ENCODE data around the gene AFF2. TPM values are rescaled to one million over a fixed set of nuclear protein-coding genes. Genes with fewer than 3 reads are reported as not detected.

Gene AFF2
- total RNA-seq, 5 donors from 2014 or later (not counting 1 experiment from before 2014, with no cell fraction given), result 0.95 to 4.1 (median 2.3) TPM

DNA sequence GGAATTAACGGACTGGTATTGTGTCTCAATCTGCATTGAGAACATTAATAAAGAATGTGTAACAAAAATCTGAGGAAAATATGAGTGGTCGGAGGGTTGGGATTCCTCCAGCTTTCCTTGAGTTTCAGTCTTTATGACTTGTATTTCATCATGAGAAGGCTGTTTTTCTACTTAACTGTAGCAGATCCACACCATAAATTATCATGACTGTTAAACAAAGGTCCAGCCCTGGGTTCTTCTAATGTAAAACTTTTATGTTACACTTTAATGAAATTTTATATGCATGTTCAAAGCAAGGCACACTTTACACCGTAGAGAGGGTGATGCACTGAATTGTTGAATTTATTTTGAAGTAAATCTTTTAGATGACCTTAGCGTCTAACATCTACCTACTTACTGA, 7.0 kb downstream of the AFF2 start:
- POLR2A ChIA-PET, result no interaction called here

DNA sequence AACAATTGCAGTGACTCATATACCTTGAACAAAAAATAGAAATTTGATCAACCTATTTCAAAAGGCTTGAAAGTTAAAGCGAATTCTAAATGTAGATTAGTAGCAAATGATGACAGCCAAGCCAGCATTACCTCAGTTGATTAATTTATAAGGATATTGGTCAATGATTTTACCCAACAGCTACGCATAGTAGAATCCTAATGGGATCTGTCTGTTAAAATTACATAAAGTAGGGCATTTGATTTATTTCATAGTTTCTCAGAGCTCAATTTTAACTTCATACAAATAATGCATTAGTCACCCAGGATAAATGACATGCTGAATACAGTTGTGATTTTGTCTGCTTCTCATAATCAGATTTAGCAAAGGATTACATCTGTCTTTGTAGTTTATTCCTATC, 12.0 kb downstream of the AFF2 start:
- no peaks in the 10 kb centered on the region for H3K4me1 Mint-ChIP-seq
- no peak for ATAC-seq (replicated peaks in 1 of 4)
- H3K4me1 ChIP-seq (ENCODE audit: control insufficient read depth in 1 of 2, extremely low read depth in 1 of 2, insufficient read depth in 2 of 2, low read length in 2 of 2), result no peaks in the 10 kb centered on the region
- peaks cover 0 to 14% of the 10 kb centered on the region in 2 donors for H3K27me3 Mint-ChIP-seq
- no peaks in the 10 kb centered on the region for H3K9me3 ChIP-seq
- H3K36me3 ChIP-seq (ENCODE audit: control insufficient read depth in 2 of 2, extremely low read depth in 1 of 2, insufficient read depth in 1 of 2, low read length in 1 of 2), result no peaks in the 10 kb centered on the region
- DNase-seq, result no peak
- no peaks in the 10 kb centered on the region for H3K9me3 Mint-ChIP-seq
- no peak overlapping the region for H3K27ac ChIP-seq (ENCODE audit: low read length)
- no peak overlapping the region for H3K27ac Mint-ChIP-seq
- no peaks in the 10 kb centered on the region for H3K27me3 ChIP-seq (replicated peaks in 1 of 2; ENCODE audit: control insufficient read depth in 2 of 2, extremely low read depth in 1 of 2, insufficient read depth in 2 of 2, low read length in 1 of 2)
- no CpG with 5 or more reads among the region's 2 CpGs for WGBS (ENCODE audit: insufficient coverage)
- no peaks in the 10 kb centered on the region for H3K36me3 Mint-ChIP-seq
- ChIA-PET POLR2A (no interaction called here), CTCF (no interaction called here)
- no peak overlapping the region for H3K4me3 Mint-ChIP-seq
- H3K4me3 ChIP-seq (ENCODE audit: control insufficient read depth in 1 of 2, extremely low read depth in 1 of 2, low read length in 1 of 2), result no peak overlapping the region

More for the DNA sequence above, 7.0 kb downstream of the AFF2 start:
- no peak overlapping the region for H3K27ac ChIP-seq (ENCODE audit: low read length)
- no peaks in the 10 kb centered on the region for H3K36me3 Mint-ChIP-seq
- DNase-seq (no peak), ATAC-seq (replicated peaks in 1 of 4) (no peak)
- CTCF ChIA-PET, result no interaction called here
- H3K36me3 ChIP-seq (ENCODE audit: control insufficient read depth in 2 of 2, extremely low read depth in 1 of 2, insufficient read depth in 1 of 2, low read length in 1 of 2), result no peaks in the 10 kb centered on the region
- no peaks in the 10 kb centered on the region for H3K4me1 ChIP-seq (ENCODE audit: control insufficient read depth in 1 of 2, extremely low read depth in 1 of 2, insufficient read depth in 2 of 2, low read length in 2 of 2)
- no peaks in the 10 kb centered on the region for H3K9me3 Mint-ChIP-seq
- H3K4me1 Mint-ChIP-seq, result no peaks in the 10 kb centered on the region
- H3K9me3 ChIP-seq, result no peaks in the 10 kb centered on the region
- H3K27me3 ChIP-seq (replicated peaks in 1 of 2; ENCODE audit: control insufficient read depth in 2 of 2, extremely low read depth in 1 of 2, insufficient read depth in 2 of 2, low read length in 1 of 2), result peaks cover 0 to 7% of the 10 kb centered on the region in 2 experiments
- no peak overlapping the region for H3K27ac Mint-ChIP-seq
- no CpG with 5 or more reads among the region's 4 CpGs for WGBS (ENCODE audit: insufficient coverage)
- H3K4me3 ChIP-seq (ENCODE audit: control insufficient read depth in 1 of 2, extremely low read depth in 1 of 2, low read length in 1 of 2), result no peak overlapping the region
- H3K4me3 Mint-ChIP-seq, result no peak overlapping the region
- H3K27me3 Mint-ChIP-seq, result peaks cover 0 to 33% of the 10 kb centered on the region in 2 donors

DNA sequence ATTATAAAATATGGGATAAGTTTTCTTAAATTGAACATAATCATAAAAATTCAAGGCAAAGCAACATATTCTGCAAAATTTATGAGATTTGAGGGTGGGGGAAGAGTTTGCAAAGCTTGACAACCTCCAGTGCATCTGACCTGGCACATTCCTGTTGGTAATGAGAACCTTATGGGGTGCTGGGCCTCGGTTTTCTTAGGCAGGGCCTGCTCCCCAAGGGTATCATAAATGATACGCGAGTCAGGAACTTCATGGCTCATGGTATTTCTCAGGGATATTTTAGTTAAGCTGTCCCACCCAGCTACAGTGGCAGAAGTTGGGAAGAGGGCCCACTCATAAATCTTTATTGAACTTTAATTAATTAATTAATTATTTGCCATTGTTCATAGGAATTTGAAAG, 13.2 kb downstream of the AFF2 start:
- H3K27ac Mint-ChIP-seq, result no peak overlapping the region
- WGBS (ENCODE audit: insufficient coverage), result no CpG with 5 or more reads among the region's 3 CpGs
- H3K4me1 ChIP-seq (ENCODE audit: control insufficient read depth in 1 of 2, extremely low read depth in 1 of 2, insufficient read depth in 2 of 2, low read length in 2 of 2), result no peaks in the 10 kb centered on the region
- no peaks in the 10 kb centered on the region for H3K36me3 ChIP-seq (ENCODE audit: control insufficient read depth in 2 of 2, extremely low read depth in 1 of 2, insufficient read depth in 1 of 2, low read length in 1 of 2)
- H3K9me3 Mint-ChIP-seq, result no peaks in the 10 kb centered on the region
- H3K4me3 ChIP-seq (ENCODE audit: control insufficient read depth in 1 of 2, extremely low read depth in 1 of 2, low read length in 1 of 2), result no peak overlapping the region
- POLR2A ChIA-PET, result no interaction called here
- no peak overlapping the region for H3K27ac ChIP-seq (ENCODE audit: low read length)
- H3K36me3 Mint-ChIP-seq, result no peaks in the 10 kb centered on the region
- ATAC-seq (replicated peaks in 1 of 4) (no peak), DNase-seq (no peak)
- no peak overlapping the region for H3K4me3 Mint-ChIP-seq
- no peaks in the 10 kb centered on the region for H3K27me3 ChIP-seq (replicated peaks in 1 of 2; ENCODE audit: control insufficient read depth in 2 of 2, extremely low read depth in 1 of 2, insufficient read depth in 2 of 2, low read length in 1 of 2)
- CTCF ChIA-PET, result no interaction called here
- H3K4me1 Mint-ChIP-seq, result no peaks in the 10 kb centered on the region
- H3K9me3 ChIP-seq, result no peaks in the 10 kb centered on the region
- peaks cover 0 to 16% of the 10 kb centered on the region in 2 donors for H3K27me3 Mint-ChIP-seq

DNA sequence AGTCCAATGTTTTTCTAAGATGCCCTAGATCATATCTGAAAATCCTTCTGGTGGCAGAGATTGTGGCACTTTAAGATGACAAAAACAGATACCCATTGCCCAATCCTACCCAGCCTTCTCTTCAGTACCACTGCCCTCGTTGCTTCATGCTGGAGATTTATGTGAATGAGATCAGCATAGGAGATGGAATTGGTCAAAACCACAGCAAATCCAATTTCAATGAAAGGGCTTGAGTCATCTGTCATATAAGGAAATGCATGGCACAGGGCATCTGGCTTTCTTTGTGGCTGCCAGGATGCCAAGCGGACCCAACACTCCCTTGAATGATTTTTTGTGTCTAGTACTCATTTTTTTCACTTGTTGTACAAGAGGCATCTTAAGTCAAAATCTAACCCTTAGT, 16.8 kb downstream of the AFF2 start:
- POLR2A ChIA-PET, result no interaction called here
- CTCF ChIA-PET, result interaction anchor here in 1 of 2 donors (1.2 kb wide), 1 partner anchor 11 kb away, joined by 4 read pairs; no protein-coding TSS in a partner anchor
- H3K4me1 ChIP-seq (ENCODE audit: control insufficient read depth in 1 of 2, extremely low read depth in 1 of 2, insufficient read depth in 2 of 2, low read length in 2 of 2), result no peaks in the 10 kb centered on the region
- H3K36me3 ChIP-seq (ENCODE audit: control insufficient read depth in 2 of 2, extremely low read depth in 1 of 2, insufficient read depth in 1 of 2, low read length in 1 of 2), result no peaks in the 10 kb centered on the region
- Mint-ChIP-seq H3K27me3 (peaks cover 0 to 18% of the 10 kb centered on the region in 2 donors), H3K9me3 (no peaks in the 10 kb centered on the region), H3K4me3 (no peak overlapping the region), H3K4me1 (no peaks in the 10 kb centered on the region), H3K36me3 (no peaks in the 10 kb centered on the region), H3K27ac (no peak overlapping the region)
- no peak overlapping the region for H3K27ac ChIP-seq (ENCODE audit: low read length)
- no peaks in the 10 kb centered on the region for H3K27me3 ChIP-seq (replicated peaks in 1 of 2; ENCODE audit: control insufficient read depth in 2 of 2, extremely low read depth in 1 of 2, insufficient read depth in 2 of 2, low read length in 1 of 2)
- no peak for ATAC-seq (replicated peaks in 1 of 4)
- no peaks in the 10 kb centered on the region for H3K9me3 ChIP-seq
- no peak overlapping the region for H3K4me3 ChIP-seq (ENCODE audit: control insufficient read depth in 1 of 2, extremely low read depth in 1 of 2, low read length in 1 of 2)
- DNase-seq, result no peak
- WGBS (ENCODE audit: insufficient coverage), result no CpG with 5 or more reads among the region's 2 CpGs

DNA sequence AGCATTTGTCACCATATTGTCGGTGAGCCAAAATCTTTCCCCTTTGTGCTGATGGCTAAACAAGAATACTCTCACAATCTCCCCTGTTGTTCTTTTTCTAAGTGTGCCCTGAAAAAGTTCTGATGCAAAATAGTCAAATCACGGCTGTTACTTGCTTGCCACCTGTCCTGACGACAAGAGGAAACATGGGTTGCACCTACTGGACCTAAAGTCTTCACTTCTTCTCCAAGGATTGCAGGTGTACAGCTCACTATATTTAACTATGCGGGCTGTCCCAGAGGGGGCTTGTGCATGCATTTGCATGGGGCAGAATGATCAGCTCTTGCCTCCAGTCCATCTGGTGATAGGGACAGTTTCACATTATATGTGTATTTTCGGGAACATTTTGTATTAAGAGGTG, 21.6 kb downstream of the AFF2 start:
- no CpG with 5 or more reads among the region's 5 CpGs for WGBS (ENCODE audit: insufficient coverage)
- ChIA-PET POLR2A (no interaction called here), CTCF (no interaction called here)
- Mint-ChIP-seq H3K9me3 (no peaks in the 10 kb centered on the region), H3K4me3 (no peak overlapping the region), H3K27ac (no peak overlapping the region), H3K4me1 (no peaks in the 10 kb centered on the region), H3K36me3 (no peaks in the 10 kb centered on the region), H3K27me3 (peaks cover 0 to 21% of the 10 kb centered on the region in 2 donors)
- H3K4me1 ChIP-seq (ENCODE audit: control insufficient read depth in 1 of 2, extremely low read depth in 1 of 2, insufficient read depth in 2 of 2, low read length in 2 of 2), result no peaks in the 10 kb centered on the region
- no peaks in the 10 kb centered on the region for H3K9me3 ChIP-seq
- ATAC-seq (replicated peaks in 1 of 4) (no peak), DNase-seq (no peak)
- no peaks in the 10 kb centered on the region for H3K36me3 ChIP-seq (ENCODE audit: control insufficient read depth in 2 of 2, extremely low read depth in 1 of 2, insufficient read depth in 1 of 2, low read length in 1 of 2)
- H3K4me3 ChIP-seq (ENCODE audit: control insufficient read depth in 1 of 2, extremely low read depth in 1 of 2, low read length in 1 of 2), result no peak overlapping the region
- no peaks in the 10 kb centered on the region for H3K27me3 ChIP-seq (replicated peaks in 1 of 2; ENCODE audit: control insufficient read depth in 2 of 2, extremely low read depth in 1 of 2, insufficient read depth in 2 of 2, low read length in 1 of 2)
- no peak overlapping the region for H3K27ac ChIP-seq (ENCODE audit: low read length)

DNA sequence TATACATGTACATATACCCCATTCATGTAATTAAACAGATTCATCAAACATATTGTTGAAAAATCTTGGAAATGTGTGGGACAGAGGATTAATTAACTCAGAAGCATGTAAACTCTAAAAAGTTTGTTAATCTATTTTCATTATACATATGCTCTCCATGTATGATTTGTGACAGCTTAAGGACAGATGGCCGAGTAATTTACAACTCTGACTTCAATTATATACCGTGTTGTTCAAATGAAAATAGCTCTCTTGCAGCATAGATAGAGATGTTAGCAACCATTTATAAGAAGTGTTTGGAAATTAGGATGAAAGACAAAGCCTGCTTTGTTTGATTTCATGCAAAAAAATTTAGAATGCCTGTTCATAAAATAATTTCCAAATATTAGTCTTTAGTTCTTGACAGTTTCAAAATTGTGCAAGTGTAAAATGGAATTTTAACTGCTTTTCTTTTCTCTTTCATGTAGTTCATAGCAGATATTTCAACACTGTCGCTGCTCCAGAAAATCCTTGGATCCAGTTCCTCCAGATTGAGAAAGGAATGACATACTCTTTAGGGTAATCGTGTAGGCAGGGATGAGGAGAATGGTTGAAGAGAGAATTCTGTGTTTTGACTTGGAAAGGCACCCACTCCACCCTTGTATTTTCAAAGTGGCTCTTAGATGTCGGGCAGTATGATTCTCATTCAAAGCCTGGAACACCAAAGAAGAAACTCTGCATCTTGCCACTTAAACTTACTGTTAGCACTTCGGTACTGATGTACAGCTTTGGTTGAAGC, 23.1 kb downstream of the AFF2 start:
- no peaks in the 10 kb centered on the region for H3K4me1 ChIP-seq (ENCODE audit: control insufficient read depth in 1 of 2, extremely low read depth in 1 of 2, insufficient read depth in 2 of 2, low read length in 2 of 2)
- Mint-ChIP-seq H3K4me3 (no peak overlapping the region), H3K9me3 (no peaks in the 10 kb centered on the region), H3K27ac (no peak overlapping the region), H3K27me3 (peaks cover 0 to 21% of the 10 kb centered on the region in 2 donors), H3K4me1 (no peaks in the 10 kb centered on the region), H3K36me3 (no peaks in the 10 kb centered on the region)
- whole genome bisulfite sequencing (ENCODE audit: insufficient coverage), result no CpG with 5 or more reads among the region's 6 CpGs
- ATAC-seq (replicated peaks in 1 of 4), result no peak
- ChIA-PET POLR2A (interaction anchor here in 1 of 2 donors (0.7 kb wide), 1 partner anchor 17 kb away, joined by 3 read pairs; no protein-coding TSS in a partner anchor), CTCF (no interaction called here)
- no peak overlapping the region for H3K27ac ChIP-seq (ENCODE audit: low read length)
- no peaks in the 10 kb centered on the region for H3K9me3 ChIP-seq
- H3K27me3 ChIP-seq (replicated peaks in 1 of 2; ENCODE audit: control insufficient read depth in 2 of 2, extremely low read depth in 1 of 2, insufficient read depth in 2 of 2, low read length in 1 of 2), result no peaks in the 10 kb centered on the region
- no peak overlapping the region for H3K4me3 ChIP-seq (ENCODE audit: control insufficient read depth in 1 of 2, extremely low read depth in 1 of 2, low read length in 1 of 2)
- no peaks in the 10 kb centered on the region for H3K36me3 ChIP-seq (ENCODE audit: control insufficient read depth in 2 of 2, extremely low read depth in 1 of 2, insufficient read depth in 1 of 2, low read length in 1 of 2)
- no peak for DNase-seq

All from T-cell (primary cell).